ENCODE measurements around the gene B4GALNT4. TPM values are rescaled to one million over a fixed set of nuclear protein-coding genes. Genes with fewer than 3 reads are reported as not detected.

Gene B4GALNT4
- total RNA-seq, 1 donor from 2014 or later = 294 TPM

DNA sequence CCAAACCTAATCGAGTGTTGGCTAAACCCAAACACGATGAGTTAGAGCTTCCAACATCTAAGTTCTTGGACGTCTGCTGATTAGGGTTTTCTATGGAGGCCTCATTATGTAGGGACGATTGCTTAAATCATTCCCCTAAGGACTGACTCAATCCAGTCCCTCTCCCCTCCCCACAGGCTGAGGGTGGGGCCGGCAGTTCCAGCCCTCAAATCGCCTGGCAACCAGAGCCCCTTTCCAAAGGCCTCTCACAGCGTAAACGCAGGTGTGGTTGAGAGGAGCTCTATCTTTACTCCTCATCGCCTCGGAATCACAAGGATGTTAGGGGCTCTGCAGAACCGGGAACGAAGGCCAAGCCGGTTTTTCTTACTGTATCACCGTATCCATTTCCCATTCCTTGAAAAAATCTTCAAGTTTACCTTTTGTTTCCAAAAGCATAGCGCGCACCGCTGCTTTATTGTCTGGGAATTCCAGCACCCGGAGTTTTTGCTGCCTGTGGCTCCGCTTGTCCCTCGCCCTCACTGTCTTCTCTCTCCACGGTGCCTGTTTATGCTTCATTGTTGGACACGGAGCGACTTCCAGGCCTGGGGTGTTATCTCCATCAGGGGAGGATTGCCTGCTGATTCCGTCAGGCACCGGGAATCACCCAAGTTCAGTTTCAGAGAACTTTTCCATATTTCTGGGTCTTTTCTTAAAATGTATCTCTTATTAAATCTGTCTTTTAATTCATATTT lies 34.9 kb upstream of the B4GALNT4 start:
- no peak for TF ChIP-seq CTCF (IDR thresholded peaks at IDR 0.05; ENCODE audit: unreplicated experiment)
- H3K9me3 Mint-ChIP-seq (ENCODE audit: low read depth) = no peaks in the 10 kb centered on the region
- no peak for DNase-seq (ENCODE audit: low spot score, unreplicated experiment)
- peak overlapping the region; percentile 3 for H3K4me3 Mint-ChIP-seq (ENCODE audit: low read depth)
- H3K4me1 Mint-ChIP-seq (ENCODE audit: low read depth) = peaks cover 28% of the 10 kb centered on the region
- H3K36me3 Mint-ChIP-seq (ENCODE audit: insufficient read depth) = no peaks in the 10 kb centered on the region
- H3K27ac Mint-ChIP-seq = peak overlapping the region; percentile 21
- H3K27me3 Mint-ChIP-seq = no peaks in the 10 kb centered on the region

DNA sequence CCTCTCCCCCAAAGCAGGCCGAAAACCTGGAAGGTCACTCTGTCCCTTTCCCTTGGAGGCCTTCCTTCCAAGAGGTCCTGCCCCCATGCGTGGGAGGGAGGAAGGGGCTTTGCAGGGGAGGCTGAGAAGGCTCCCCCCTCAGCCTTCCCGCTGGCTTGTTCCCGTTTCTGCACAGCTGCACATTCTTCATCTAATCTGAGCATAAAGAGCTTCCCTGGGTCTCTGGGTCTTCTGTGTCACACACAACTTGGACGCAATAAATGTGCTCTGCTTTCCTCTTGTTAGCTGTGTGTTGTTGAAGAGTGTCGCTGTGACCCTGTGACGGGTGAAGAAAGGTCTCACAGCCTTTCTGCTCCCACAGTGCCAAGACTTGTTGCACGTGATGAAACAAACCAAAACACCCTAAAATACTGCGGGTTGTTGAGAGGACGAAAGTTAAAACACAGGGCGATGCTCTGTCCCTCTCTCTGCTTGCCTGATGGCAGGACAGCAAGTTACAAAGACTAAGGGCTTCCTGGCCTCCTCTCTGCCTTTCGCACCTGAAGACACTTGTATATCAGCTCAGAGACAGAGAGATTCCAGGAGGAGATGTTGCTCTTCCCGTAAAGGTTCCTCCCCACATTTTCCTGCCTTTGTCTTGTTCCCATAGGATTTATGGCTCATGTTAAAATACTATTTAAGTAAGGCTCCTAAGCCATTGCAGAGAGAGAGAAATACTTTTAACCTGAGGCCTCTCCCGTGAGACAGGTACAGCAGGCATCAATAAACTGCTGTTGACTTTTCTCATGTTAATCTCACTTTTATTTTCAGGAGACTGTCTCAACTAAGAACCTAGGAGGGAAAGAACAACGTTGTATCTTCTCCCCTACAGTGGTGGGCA lies 33.3 kb upstream of the B4GALNT4 start:
- Mint-ChIP-seq H3K27me3 (no peaks in the 10 kb centered on the region), H3K27ac (peak overlapping the region; percentile 84), H3K36me3 (ENCODE audit: insufficient read depth) (no peaks in the 10 kb centered on the region), H3K9me3 (ENCODE audit: low read depth) (no peaks in the 10 kb centered on the region), H3K4me1 (ENCODE audit: low read depth) (peaks cover 28% of the 10 kb centered on the region), H3K4me3 (ENCODE audit: low read depth) (peak overlapping the region; percentile 6)
- TF ChIP-seq CTCF (IDR thresholded peaks at IDR 0.05; ENCODE audit: unreplicated experiment) = no peak
- no peak for DNase-seq (ENCODE audit: low spot score, unreplicated experiment)

DNA sequence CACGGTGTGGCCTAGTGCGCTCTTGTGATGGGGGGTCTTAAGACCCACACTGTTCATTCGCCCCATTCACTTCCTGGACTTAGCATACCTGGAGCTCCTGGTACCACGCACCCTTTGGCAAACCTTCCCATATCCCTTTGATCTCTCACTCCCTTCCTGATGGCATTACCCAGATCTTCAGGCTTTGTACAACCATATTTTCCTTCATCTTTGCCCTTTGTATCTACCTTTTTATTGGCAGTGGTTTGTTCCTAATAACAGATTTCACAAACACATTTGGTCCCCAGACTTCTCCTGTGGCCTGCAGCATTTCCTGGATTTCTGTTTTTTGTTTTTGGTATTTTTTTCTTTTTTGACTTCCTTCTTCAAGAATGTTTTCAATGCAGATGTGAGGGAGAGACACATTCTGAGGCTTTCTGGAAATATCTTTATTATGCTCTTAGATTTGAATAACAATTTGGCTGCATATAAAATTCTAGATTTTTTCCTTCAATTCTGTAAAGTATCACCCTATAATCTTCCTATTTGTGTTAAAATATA lies 32.6 kb upstream of the B4GALNT4 start:
- no peaks in the 10 kb centered on the region for H3K9me3 Mint-ChIP-seq (ENCODE audit: low read depth)
- no peak for TF ChIP-seq CTCF (IDR thresholded peaks at IDR 0.05; ENCODE audit: unreplicated experiment)
- H3K27me3 Mint-ChIP-seq = peaks cover 3% of the 10 kb centered on the region
- H3K27ac Mint-ChIP-seq = peak overlapping the region; percentile 84
- H3K4me1 Mint-ChIP-seq (ENCODE audit: low read depth) = peaks cover 30% of the 10 kb centered on the region
- no peaks in the 10 kb centered on the region for H3K36me3 Mint-ChIP-seq (ENCODE audit: insufficient read depth)
- no peak overlapping the region for H3K4me3 Mint-ChIP-seq (ENCODE audit: low read depth)
- DNase-seq (ENCODE audit: low spot score, unreplicated experiment) = no peak

DNA sequence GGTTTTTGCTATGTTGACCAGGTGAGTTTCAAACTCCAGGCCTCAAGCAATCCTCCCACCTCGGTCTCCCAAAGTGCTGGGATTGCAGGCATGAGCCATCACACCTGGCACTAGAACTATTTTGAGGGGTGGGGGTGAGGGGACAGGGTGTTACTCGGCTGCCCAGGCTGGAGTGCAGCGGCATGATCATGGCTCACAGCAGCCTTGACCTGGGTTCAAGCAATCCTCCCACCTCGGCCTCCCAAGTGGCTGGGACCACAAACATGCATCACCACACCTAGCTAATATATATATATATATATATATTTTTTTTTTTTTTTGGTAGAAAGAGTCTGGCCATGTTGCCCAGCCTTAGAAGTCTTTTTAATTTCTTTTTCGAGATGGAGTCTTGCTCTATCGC lies 31.6 kb upstream of the B4GALNT4 start:
- no peak for TF ChIP-seq CTCF (IDR thresholded peaks at IDR 0.05; ENCODE audit: unreplicated experiment)
- Mint-ChIP-seq H3K36me3 (ENCODE audit: insufficient read depth) (no peaks in the 10 kb centered on the region), H3K4me3 (ENCODE audit: low read depth) (no peak overlapping the region), H3K27ac (no peak overlapping the region), H3K27me3 (peaks cover 3% of the 10 kb centered on the region), H3K4me1 (ENCODE audit: low read depth) (peaks cover 30% of the 10 kb centered on the region), H3K9me3 (ENCODE audit: low read depth) (no peaks in the 10 kb centered on the region)
- no peak for DNase-seq (ENCODE audit: low spot score, unreplicated experiment)

- peaks cover 18% of the 10 kb centered on the region for H3K4me1 Mint-ChIP-seq (ENCODE audit: low read depth)
- no peak overlapping the region for H3K4me3 Mint-ChIP-seq (ENCODE audit: low read depth)
- no peaks in the 10 kb centered on the region for H3K9me3 Mint-ChIP-seq (ENCODE audit: low read depth)
- H3K27me3 Mint-ChIP-seq = peaks cover 3% of the 10 kb centered on the region
- H3K27ac Mint-ChIP-seq = no peak overlapping the region
- no peak for TF ChIP-seq CTCF (IDR thresholded peaks at IDR 0.05; ENCODE audit: unreplicated experiment)
- no peaks in the 10 kb centered on the region for H3K36me3 Mint-ChIP-seq (ENCODE audit: insufficient read depth)
- DNase-seq (ENCODE audit: low spot score, unreplicated experiment) = no peak
Measured at GRCh38 chr11:339963-340362, 29.3 kb upstream of the B4GALNT4 start.

All from progenitor cell of endocrine pancreas (in vitro differentiated cells).